Epithelial cell of proximal tubule (primary cell): ENCODE data around the gene C11orf24. TPM values are rescaled to one million over a fixed set of nuclear protein-coding genes. Genes with fewer than 3 reads are reported as not detected.

Experiments used
- DNase-seq: peaks from one replicate; pipeline ENCODE4 v3.0.0-alpha.2; 2011; ENCODE audit warnings: low read depth
- H3K4me3 ChIP-seq: 2 replicates; pipeline ENCODE4 v1.5.1; 2011; ENCODE audit warnings: low read depth, mild to moderate bottlenecking, low read length
- total RNA-seq: library from RNA; depleted of rRNA; stranded (reverse); fragments of >200 nt; gene quantifications from 2 replicates; pipeline ENCODE4 v1.2.3, GENCODE V29; 2015
- TF ChIP-seq, protein P1 (sequence below): conservative IDR thresholded peaks from 2 replicates; pipeline ENCODE4 v1.5.1; 2012; ENCODE audit warnings: low read depth, mild to moderate bottlenecking, low read length

The C11orf24 gene
- total RNA-seq, 1 donor from 2014 or later = 46.4 TPM

DNA sequence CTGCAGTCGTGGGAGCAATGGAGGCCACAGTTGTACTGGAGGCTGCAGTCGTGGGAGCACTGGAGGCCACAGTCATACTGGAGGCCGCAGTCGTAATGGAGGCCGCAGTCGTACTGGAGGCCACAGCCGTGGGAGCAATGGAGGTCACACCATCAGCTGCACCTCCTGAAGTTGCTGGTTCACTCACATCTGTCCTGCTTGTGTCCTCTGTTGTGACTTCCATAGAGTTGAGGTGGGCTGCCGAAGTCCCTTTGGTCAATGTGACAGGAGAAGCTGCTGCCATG lies 9.3 kb downstream of the C11orf24 start:
- H3K4me3 ChIP-seq = no peak overlapping the region
- no peak for DNase-seq
- TF ChIP-seq, protein P1, sequence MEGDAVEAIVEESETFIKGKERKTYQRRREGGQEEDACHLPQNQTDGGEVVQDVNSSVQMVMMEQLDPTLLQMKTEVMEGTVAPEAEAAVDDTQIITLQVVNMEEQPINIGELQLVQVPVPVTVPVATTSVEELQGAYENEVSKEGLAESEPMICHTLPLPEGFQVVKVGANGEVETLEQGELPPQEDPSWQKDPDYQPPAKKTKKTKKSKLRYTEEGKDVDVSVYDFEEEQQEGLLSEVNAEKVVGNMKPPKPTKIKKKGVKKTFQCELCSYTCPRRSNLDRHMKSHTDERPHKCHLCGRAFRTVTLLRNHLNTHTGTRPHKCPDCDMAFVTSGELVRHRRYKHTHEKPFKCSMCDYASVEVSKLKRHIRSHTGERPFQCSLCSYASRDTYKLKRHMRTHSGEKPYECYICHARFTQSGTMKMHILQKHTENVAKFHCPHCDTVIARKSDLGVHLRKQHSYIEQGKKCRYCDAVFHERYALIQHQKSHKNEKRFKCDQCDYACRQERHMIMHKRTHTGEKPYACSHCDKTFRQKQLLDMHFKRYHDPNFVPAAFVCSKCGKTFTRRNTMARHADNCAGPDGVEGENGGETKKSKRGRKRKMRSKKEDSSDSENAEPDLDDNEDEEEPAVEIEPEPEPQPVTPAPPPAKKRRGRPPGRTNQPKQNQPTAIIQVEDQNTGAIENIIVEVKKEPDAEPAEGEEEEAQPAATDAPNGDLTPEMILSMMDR = no peak

GRCh38 chr11:68261749-68262543 lies 9.8 kb downstream of the C11orf24 start:
- no peak overlapping the region for H3K4me3 ChIP-seq
- TF ChIP-seq, protein P1 = no peak

GRCh38 chr11:68261006-68261405 lies 10.8 kb downstream of the C11orf24 start:
- TF ChIP-seq, protein P1 = no peak
- H3K4me3 ChIP-seq = no peak overlapping the region
- no peak for DNase-seq

More at GRCh38 chr11:68261749-68262543, 9.8 kb downstream of the C11orf24 start:
- DNase-seq = no peak

GRCh38 chr11:68260484-68260883 lies 11.3 kb downstream of the C11orf24 start:
- no peak for DNase-seq
- TF ChIP-seq, protein P1 = no peak
- H3K4me3 ChIP-seq = no peak overlapping the region

DNA sequence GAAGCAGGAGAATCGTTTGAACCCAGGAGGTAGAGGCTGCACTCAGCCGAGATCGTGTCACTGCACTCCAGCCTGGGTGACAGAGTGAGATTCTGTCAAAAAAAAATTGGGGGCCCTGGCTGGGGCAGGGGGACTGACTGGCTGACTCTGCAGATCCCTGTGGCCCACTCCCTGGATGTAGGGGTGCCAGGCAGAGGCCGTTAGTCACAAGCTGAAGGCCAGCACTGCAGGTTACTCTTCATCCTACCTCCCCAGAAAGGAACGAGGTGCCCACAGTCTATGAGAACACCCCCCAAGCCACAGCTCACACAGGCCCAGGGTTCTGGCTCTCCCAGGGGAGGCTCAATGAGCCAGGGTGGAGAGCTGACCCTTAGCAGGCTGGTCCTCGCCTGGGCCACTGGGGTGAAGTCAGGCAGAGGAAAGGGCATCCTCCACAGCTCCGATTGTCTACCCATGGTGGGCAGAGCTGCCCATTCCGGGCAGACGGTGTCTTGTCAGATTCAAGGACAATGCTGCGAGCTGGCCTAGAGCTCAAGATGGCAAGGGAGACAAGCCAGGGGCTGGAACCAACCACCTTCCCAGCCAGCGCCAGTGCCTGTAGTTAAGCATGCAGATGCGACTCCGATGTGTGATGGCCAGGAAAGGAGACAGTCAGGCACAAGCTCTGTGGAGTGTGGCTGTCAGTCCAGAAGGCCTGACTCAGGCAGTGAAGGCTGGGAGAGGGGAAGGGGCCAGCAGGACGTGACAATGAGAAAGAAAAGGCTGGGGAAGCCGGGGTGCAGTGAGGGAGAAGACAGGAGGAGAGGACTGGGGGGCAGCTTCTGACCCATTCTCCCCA lies 12.4 kb downstream of the C11orf24 start:
- no peak overlapping the region for H3K4me3 ChIP-seq
- DNase-seq = no peak
- TF ChIP-seq, protein P1 = no peak

GRCh38 chr11:68258363-68258765 lies 13.4 kb downstream of the C11orf24 start:
- TF ChIP-seq, protein P1 = no peak
- DNase-seq = no peak
- no peak overlapping the region for H3K4me3 ChIP-seq
